DND-41 (cell line): ENCODE measurements around the gene MOB3B.

ENCODE experiments used
- EZH2 ChIP-seq: IDR thresholded peaks from 3 replicates; pipeline ENCODE4 v1.6.1; 2012; ENCODE audit warnings: borderline replicate concordance, low read depth, mild to moderate bottlenecking, moderate library complexity, low read length, inconsistent platforms; ENCODE audit not compliant: severe bottlenecking
- TF ChIP-seq, protein P1 (sequence below): IDR thresholded peaks from 2 replicates; pipeline ENCODE4 v1.5.1; 2012; ENCODE audit warnings: borderline replicate concordance, low read length, moderate library complexity, mild to moderate bottlenecking; ENCODE audit not compliant: poor library complexity, severe bottlenecking; ENCODE audit errors: extremely low read depth

DNA sequence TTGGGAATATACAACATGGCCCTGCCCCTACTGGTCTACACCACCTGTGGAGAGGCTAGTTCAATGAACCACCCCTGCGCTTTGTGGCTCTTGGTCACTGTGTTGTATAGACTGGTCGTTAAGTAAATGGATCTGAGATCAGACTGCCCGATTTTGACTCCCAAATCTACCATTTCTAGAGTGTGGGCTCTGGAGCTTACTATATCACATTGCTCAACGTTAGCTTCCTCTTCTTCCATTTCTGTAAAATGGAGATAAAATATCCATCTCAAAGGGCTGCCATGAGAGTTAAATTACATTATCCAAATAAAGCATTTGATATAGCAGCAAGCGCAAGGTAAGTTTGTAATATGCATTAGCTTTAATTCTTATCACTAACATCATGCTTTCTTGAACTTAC, 58.2 kb downstream of the MOB3B start:
- TF ChIP-seq, protein P1, sequence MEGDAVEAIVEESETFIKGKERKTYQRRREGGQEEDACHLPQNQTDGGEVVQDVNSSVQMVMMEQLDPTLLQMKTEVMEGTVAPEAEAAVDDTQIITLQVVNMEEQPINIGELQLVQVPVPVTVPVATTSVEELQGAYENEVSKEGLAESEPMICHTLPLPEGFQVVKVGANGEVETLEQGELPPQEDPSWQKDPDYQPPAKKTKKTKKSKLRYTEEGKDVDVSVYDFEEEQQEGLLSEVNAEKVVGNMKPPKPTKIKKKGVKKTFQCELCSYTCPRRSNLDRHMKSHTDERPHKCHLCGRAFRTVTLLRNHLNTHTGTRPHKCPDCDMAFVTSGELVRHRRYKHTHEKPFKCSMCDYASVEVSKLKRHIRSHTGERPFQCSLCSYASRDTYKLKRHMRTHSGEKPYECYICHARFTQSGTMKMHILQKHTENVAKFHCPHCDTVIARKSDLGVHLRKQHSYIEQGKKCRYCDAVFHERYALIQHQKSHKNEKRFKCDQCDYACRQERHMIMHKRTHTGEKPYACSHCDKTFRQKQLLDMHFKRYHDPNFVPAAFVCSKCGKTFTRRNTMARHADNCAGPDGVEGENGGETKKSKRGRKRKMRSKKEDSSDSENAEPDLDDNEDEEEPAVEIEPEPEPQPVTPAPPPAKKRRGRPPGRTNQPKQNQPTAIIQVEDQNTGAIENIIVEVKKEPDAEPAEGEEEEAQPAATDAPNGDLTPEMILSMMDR: no peak
- no peak for TF ChIP-seq EZH2
